AG04450 (cell line): Measurements from ENCODE around the gene QRFP. TPM values are rescaled to one million over a fixed set of nuclear protein-coding genes. Genes with fewer than 3 reads are reported as not detected.

Experiments
- CTCF ChIA-PET: fragments of 300-600, 350-600 bp; formaldehyde crosslinking; extraction: SDS; loops from one replicate; lab custom pipeline; 2022; ENCODE audit warnings: antibody characterized with exemption, inconsistent platforms; lab: Charles Lee
- POLR2A ChIA-PET: fragments of 350-600 bp; formaldehyde crosslinking; extraction: SDS; loops from one replicate; lab custom pipeline; 2021; ENCODE audit warnings: antibody characterized with exemption, inconsistent platforms; lab: Yijun Ruan, JAX
- DNase-seq: peaks from one replicate; pipeline ENCODE4 v3.0.0-alpha.2; 2011; ENCODE audit warnings: low read depth, low spot score
- H3K27ac ChIP-seq: one replicate; pipeline ENCODE4 v1.5.1; 2012; ENCODE audit warnings: low read depth, low read length, control low read depth
- H3K27me3 ChIP-seq: one replicate; pipeline ENCODE4 v1.6.0; 2012; ENCODE audit warnings: low read length; ENCODE audit not compliant: control insufficient read depth, insufficient read depth
- H3K4me3 ChIP-seq: 2 replicates; pipeline ENCODE4 v1.5.1; 2011; ENCODE audit warnings: mild to moderate bottlenecking, low read depth, low read length, control low read depth
- H3K9me3 ChIP-seq: 2 replicates; pipeline ENCODE4 v1.5.1; 2012; ENCODE audit warnings: low read length; ENCODE audit not compliant: control insufficient read depth, insufficient read depth
- CTCF ChIP-seq: IDR thresholded peaks from 2 replicates; pipeline ENCODE4 v1.5.1; 2011; ENCODE audit warnings: low read depth, low read length, control low read depth, inconsistent platforms
- polyA plus RNA-seq: library from polyadenylated mRNA; depleted of rRNA; stranded (reverse); fragments of >200 nt; gene quantifications from 2 replicates; pipeline ENCODE4 v1.2.3, GENCODE V29; 2011

Gene QRFP
- polyA plus RNA-seq, 1 experiment = not detected

DNA sequence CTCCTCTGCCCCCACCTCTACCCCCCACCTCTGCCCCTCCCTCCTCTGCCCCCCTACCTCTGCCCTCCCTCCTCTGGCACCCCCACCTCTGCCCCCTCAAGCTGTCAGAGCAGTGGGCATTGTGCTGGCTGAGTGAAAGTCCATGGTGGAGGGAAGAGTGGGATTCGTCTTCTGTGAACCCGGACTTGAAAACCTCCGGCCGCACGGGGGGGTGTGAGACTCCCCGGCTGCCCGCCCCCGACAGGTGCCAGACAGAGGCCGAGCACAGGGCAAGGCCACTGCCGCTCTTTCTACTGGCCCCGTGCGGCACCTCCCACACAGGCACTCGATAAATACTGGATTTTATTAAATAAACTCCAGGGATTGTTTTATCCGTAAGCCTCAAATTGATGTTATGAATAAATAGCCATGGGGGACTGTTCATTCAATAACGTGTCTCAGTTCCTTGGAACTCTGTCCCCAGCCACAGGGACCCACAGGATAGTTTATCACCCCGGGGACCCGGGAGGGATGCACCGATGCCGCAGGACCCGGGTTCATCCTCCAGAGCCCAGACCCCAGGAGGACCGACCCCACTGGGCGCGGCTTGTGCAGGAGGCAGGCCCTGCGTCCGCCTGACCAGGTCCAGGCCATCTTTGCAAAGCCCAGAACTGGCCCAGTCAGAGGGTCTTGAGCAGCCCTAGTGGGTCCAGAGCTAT, 2.6 kb upstream of the QRFP start:
- no peak overlapping the region for H3K27ac ChIP-seq
- ChIA-PET POLR2A (no interaction called here), CTCF (interaction anchor here (0.6 to 1.6 kb wide), 2 partner anchors 33 to 147 kb away, joined by 3 to 4 read pairs; no protein-coding TSS in a partner anchor)
- H3K4me3 ChIP-seq = no peak overlapping the region
- no peaks in the 10 kb centered on the region for H3K27me3 ChIP-seq
- no peaks in the 10 kb centered on the region; the same call in 1 of the 2 replicates for H3K9me3 ChIP-seq
- no peak for DNase-seq
- TF ChIP-seq CTCF = no peak

DNA sequence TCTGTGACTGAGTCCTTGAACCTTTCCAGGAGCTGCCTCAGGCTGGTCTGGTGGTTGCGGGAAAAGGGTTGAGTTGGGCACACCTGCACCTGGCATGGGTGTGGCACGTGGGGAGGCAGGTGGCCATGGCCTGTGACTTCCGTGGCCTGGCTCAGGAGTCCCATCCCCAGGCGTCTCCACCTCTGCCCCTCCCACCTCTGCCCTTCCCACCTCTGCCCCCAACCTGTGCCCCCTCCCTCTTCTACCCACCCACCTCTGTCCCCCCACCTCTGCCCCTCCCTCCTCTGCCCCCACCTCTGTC, 1.9 kb upstream of the QRFP start:
- Histone ChIP-seq H3K27me3 (no peaks in the 10 kb centered on the region), H3K4me3 (no peak overlapping the region), H3K27ac (no peak overlapping the region), H3K9me3 (no peaks in the 10 kb centered on the region; the same call in 1 of the 2 replicates)
- no peak for TF ChIP-seq CTCF
- no peak for DNase-seq
- CTCF ChIA-PET = no interaction called here
- POLR2A ChIA-PET = no interaction called here

- TF ChIP-seq CTCF = no peak
- Histone ChIP-seq H3K9me3 (no peaks in the 10 kb centered on the region; the same call in 1 of the 2 replicates), H3K27me3 (no peaks in the 10 kb centered on the region), H3K27ac (no peak overlapping the region), H3K4me3 (no peak overlapping the region)
- no peak for DNase-seq
- POLR2A ChIA-PET = no interaction called here
- CTCF ChIA-PET = interaction anchor here (1.0 kb wide), 1 partner anchor 100 kb away, joined by 3 read pairs; no protein-coding TSS in a partner anchor
Measured at GRCh38 chr9:130897848-130898551, 1.4 kb upstream of the QRFP start.

GRCh38 chr9:130897105-130897751, 616 bp upstream of the QRFP start:
- no peak for TF ChIP-seq CTCF
- POLR2A ChIA-PET = no interaction called here

More at GRCh38 chr9:130897105-130897751, 616 bp upstream of the QRFP start:
- Histone ChIP-seq H3K9me3 (no peaks in the 10 kb centered on the region; the same call in 1 of the 2 replicates), H3K27me3 (no peaks in the 10 kb centered on the region), H3K4me3 (no peak overlapping the region), H3K27ac (no peak overlapping the region)
- CTCF ChIA-PET = interaction anchor here (1.0 kb wide), 1 partner anchor 101 kb away, joined by 3 read pairs; no protein-coding TSS in a partner anchor
- no peak for DNase-seq
